Large intestine (tissue), 3 donors: ENCODE data around the gene NT5DC3. TPM values are rescaled to one million over a fixed set of nuclear protein-coding genes. Genes with fewer than 3 reads are reported as not detected.
A peak's percentile ranks its signal among the peaks of the same experiment; 100 is the strongest.

Experiments used
- DNase-seq, 2 donors: peaks; one replicate each; pipeline versions ENCODE4 v3.0.0 to v3.0.0-alpha.2; 2013
- H3K27ac ChIP-seq: one replicate; pipeline ENCODE4 v1.5.1; 2013; ENCODE audit warnings: low read length
- H3K27me3 ChIP-seq: 2 replicates; pipeline ENCODE4 v1.6.1; 2013; ENCODE audit warnings: low read length; ENCODE audit not compliant: control insufficient read depth, insufficient read depth
- H3K36me3 ChIP-seq: 2 replicates; pipeline ENCODE4 v1.6.1; 2013; ENCODE audit warnings: low read length; ENCODE audit not compliant: control insufficient read depth, insufficient read depth
- H3K4me1 ChIP-seq: one replicate; pipeline ENCODE4 v1.6.1; 2013; ENCODE audit warnings: low read length; ENCODE audit not compliant: control insufficient read depth, insufficient read depth
- H3K4me3 ChIP-seq: one replicate; pipeline ENCODE4 v1.5.1; 2013; ENCODE audit warnings: low read length
- H3K9me3 ChIP-seq: one replicate; pipeline ENCODE4 v1.6.1; 2013; ENCODE audit warnings: mild to moderate bottlenecking, low read depth, low read length, moderate library complexity; ENCODE audit not compliant: control insufficient read depth
- WGBS: methylation state at CpG from one replicate; pipeline ENCODE4 v1.1.5; 2013; ENCODE audit warnings: low lambda C conversion rate; ENCODE audit not compliant: insufficient coverage; 5-methylcytosine and 5-hydroxymethylcytosine counted together
- polyA plus RNA-seq: library from polyadenylated mRNA; unstranded; fragments of 120-200 nt; gene quantifications from one replicate; pipeline ENCODE4 v1.2.1, GENCODE V29; 2013

The NT5DC3 gene
- polyA plus RNA-seq, 1 donor = 6.6 TPM

GRCh38 chr12:103751600-103751999 is 89.4 kb downstream of the NT5DC3 start:
- H3K36me3 ChIP-seq = no peaks in the 10 kb centered on the region
- no peaks in the 10 kb centered on the region for H3K27me3 ChIP-seq
- no peak overlapping the region for H3K4me3 ChIP-seq
- H3K4me1 ChIP-seq = no peaks in the 10 kb centered on the region
- no CpG with 5 or more reads among the region's 2 CpGs for WGBS
- no peak overlapping the region for H3K27ac ChIP-seq
- H3K9me3 ChIP-seq = no peaks in the 10 kb centered on the region
- DNase-seq = no peak

DNA sequence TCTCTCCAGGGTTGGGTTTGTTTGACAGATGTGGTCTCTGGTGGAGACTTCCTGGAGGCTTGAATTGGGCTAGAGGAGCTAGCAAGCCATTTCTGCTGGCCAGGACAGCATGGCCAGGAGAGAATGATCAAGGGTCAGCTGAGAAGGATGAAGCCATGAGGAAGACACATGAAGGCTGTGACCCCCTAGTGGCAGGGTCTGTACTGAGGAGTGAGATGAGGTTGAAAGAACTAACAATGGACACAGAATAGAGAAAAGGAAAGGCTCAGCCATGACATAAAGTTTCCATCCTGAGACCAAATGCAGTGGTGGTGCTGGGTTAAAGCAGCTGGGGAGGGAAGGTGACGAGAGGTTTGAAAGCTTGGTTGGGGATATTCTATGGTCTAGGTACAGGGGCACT is 89.9 kb downstream of the NT5DC3 start:
- Histone ChIP-seq H3K4me1 (no peaks in the 10 kb centered on the region), H3K9me3 (no peaks in the 10 kb centered on the region), H3K36me3 (no peaks in the 10 kb centered on the region), H3K27me3 (no peaks in the 10 kb centered on the region), H3K4me3 (no peak overlapping the region), H3K27ac (no peak overlapping the region)
- no CpG with 5 or more reads among the region's 1 CpG for WGBS
- DNase-seq = no peak

DNA sequence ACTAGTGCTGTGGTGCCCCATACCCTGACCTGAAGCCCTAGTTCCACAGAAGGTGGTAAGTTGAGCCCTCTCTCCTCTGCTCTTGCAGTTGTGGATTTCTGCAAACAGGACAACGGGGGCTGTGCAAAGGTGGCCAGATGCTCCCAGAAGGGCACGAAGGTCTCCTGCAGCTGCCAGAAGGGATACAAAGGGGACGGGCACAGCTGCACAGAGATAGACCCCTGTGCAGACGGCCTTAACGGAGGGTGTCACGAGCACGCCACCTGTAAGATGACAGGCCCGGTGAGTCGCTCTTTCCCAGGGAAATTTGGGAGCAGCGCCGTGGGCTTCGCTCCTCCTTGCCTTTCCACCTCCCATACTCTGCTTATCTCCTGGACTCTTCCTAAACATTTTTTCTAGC is 92.2 kb downstream of the NT5DC3 start:
- no peak for DNase-seq
- Histone ChIP-seq H3K9me3 (no peaks in the 10 kb centered on the region), H3K27me3 (no peaks in the 10 kb centered on the region), H3K27ac (no peak overlapping the region), H3K4me3 (no peak overlapping the region), H3K36me3 (no peaks in the 10 kb centered on the region), H3K4me1 (no peaks in the 10 kb centered on the region)
- WGBS = 92% methylated on average over 5 of the region's 12 CpGs

- Histone ChIP-seq H3K36me3 (no peaks in the 10 kb centered on the region), H3K4me1 (no peaks in the 10 kb centered on the region), H3K27me3 (no peaks in the 10 kb centered on the region), H3K9me3 (no peaks in the 10 kb centered on the region), H3K27ac (no peak overlapping the region), H3K4me3 (no peak overlapping the region)
- WGBS = no CpG with 5 or more reads among the region's 2 CpGs
- no peak for DNase-seq
Observed at GRCh38 chr12:103748002-103748401, 93.0 kb downstream of the NT5DC3 start.

DNA sequence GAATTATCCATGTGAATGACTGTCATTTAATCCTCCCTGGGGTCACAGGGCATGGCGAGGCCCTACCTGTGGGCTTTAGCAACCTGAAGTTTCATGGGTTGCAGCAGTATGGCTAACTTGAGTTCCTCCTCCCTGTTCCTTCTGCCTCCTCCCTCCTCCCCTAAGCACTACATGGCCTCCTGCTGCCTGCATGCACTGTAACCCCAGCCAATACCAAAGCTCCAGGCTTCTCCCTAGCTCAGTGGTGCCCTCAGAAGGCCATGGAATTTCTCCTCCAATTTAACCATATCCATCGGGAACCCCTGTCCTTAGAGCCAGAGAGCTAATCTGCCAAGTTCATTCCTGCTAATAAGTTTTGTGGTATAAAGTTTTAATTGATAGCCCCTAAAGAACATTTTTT is 95.1 kb downstream of the NT5DC3 start:
- Histone ChIP-seq H3K4me3 (no peak overlapping the region), H3K27me3 (no peaks in the 10 kb centered on the region), H3K36me3 (no peaks in the 10 kb centered on the region), H3K4me1 (peaks cover 6% of the 10 kb centered on the region), H3K9me3 (no peaks in the 10 kb centered on the region), H3K27ac (no peak overlapping the region)
- peak in 1 of 2 donors; percentile 20 for DNase-seq
- WGBS = 60% methylated on average over 1 of the region's 2 CpGs

- H3K4me1 ChIP-seq = peaks cover 6% of the 10 kb centered on the region
- no peaks in the 10 kb centered on the region for H3K9me3 ChIP-seq
- no peaks in the 10 kb centered on the region for H3K27me3 ChIP-seq
- H3K27ac ChIP-seq = no peak overlapping the region
- no peaks in the 10 kb centered on the region for H3K36me3 ChIP-seq
- no peak for DNase-seq
- H3K4me3 ChIP-seq = no peak overlapping the region
- no CpG with 5 or more reads among the region's 3 CpGs for WGBS
Observed at GRCh38 chr12:103743788-103744187, 97.2 kb downstream of the NT5DC3 start.

DNA sequence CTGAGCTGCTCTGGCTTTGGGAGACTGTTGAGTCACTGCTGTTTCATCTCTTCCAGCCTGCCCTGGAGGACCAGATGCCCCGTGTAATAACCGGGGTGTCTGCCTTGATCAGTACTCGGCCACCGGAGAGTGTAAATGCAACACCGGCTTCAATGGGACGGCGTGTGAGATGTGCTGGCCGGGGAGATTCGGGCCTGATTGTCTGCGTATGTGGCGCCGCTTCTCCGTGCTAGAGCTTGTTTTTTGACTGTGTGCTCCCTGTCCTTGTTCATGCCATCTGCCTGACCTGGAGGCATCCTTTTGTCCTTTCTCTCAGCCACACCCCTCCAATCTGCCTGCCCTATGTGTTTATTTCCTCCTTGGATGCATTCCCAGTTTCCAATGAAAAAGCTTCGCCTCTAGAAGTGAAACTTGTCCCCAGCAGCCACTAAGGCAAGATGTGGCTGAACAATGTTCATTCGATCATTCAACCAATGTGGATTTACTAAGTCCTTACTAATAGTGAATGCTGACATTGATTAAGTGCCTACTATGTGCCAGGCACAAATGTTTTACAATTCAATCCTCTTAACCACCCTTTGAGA is 98.6 kb downstream of the NT5DC3 start:
- Histone ChIP-seq H3K27ac (peak overlapping the region; percentile 80), H3K27me3 (no peaks in the 10 kb centered on the region), H3K4me3 (no peak overlapping the region), H3K4me1 (peaks cover 6% of the 10 kb centered on the region), H3K9me3 (no peaks in the 10 kb centered on the region), H3K36me3 (no peaks in the 10 kb centered on the region)
- peak; percentile 61 to 92 for DNase-seq
- WGBS = 79% methylated on average over 6 of the region's 15 CpGs

GRCh38 chr12:103737881-103738280 is 103.2 kb downstream of the NT5DC3 start:
- Histone ChIP-seq H3K36me3 (no peaks in the 10 kb centered on the region), H3K9me3 (no peaks in the 10 kb centered on the region), H3K4me1 (peaks cover 6% of the 10 kb centered on the region), H3K27me3 (peaks cover 2% of the 10 kb centered on the region), H3K27ac (no peak overlapping the region), H3K4me3 (no peak overlapping the region)
- WGBS = no CpG with 5 or more reads among the region's 1 CpG
- DNase-seq = no peak

GRCh38 chr12:103736572-103736971 is 104.5 kb downstream of the NT5DC3 start:
- Histone ChIP-seq H3K4me1 (no peaks in the 10 kb centered on the region), H3K36me3 (no peaks in the 10 kb centered on the region), H3K27ac (no peak overlapping the region), H3K4me3 (no peak overlapping the region), H3K27me3 (peaks cover 2% of the 10 kb centered on the region), H3K9me3 (no peaks in the 10 kb centered on the region)
- no CpG with 5 or more reads among the region's 1 CpG for WGBS
- no peak for DNase-seq

GRCh38 chr12:103735291-103735690 is 105.7 kb downstream of the NT5DC3 start:
- no peak for DNase-seq
- no peak overlapping the region for H3K27ac ChIP-seq
- WGBS = 95% methylated on average over 3 of the region's 8 CpGs
- H3K4me1 ChIP-seq = no peaks in the 10 kb centered on the region
- no peak overlapping the region for H3K4me3 ChIP-seq
- H3K9me3 ChIP-seq = peaks cover 5% of the 10 kb centered on the region
- H3K27me3 ChIP-seq = peaks cover 2% of the 10 kb centered on the region
- H3K36me3 ChIP-seq = no peaks in the 10 kb centered on the region

DNA sequence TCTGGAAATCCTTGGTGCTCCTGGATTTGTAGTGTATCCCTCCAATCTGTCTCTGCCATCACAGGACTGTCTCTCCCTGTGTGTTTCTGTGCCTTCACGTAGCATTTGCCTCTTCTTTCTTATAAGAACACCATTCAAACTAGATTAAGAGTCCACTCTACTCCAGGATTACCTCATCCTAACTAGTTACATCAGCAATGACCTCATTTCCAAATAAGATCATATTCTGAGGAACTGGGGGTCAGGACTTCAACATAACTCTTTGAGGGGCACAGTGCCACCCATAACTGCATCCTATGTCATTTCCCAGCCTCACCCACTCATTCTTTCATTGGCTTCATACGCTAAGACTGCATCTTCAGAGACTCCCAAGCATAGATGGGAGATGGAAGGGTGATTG is 106.2 kb downstream of the NT5DC3 start:
- H3K27ac ChIP-seq = no peak overlapping the region
- peaks cover 2% of the 10 kb centered on the region for H3K27me3 ChIP-seq
- DNase-seq = no peak
- H3K4me1 ChIP-seq = no peaks in the 10 kb centered on the region
- peaks cover 5% of the 10 kb centered on the region for H3K9me3 ChIP-seq
- H3K36me3 ChIP-seq = no peaks in the 10 kb centered on the region
- no peak overlapping the region for H3K4me3 ChIP-seq
- no CpG with 5 or more reads among the region's 2 CpGs for WGBS
